Choroid plexus epithelial cell (primary cell): ENCODE data around the gene HIGD1A.

Source experiments
- DNase-seq: peaks from one replicate; pipeline ENCODE4 v3.0.0-alpha.2; 2010; ENCODE audit warnings: low read depth
- H3K4me3 ChIP-seq: 2 replicates; pipeline ENCODE4 v1.5.1; 2011; ENCODE audit warnings: low read depth, mild to moderate bottlenecking, control low read depth, low read length, moderate library complexity
- CTCF ChIP-seq: conservative IDR thresholded peaks from 2 replicates; pipeline ENCODE4 v1.5.1; 2011; ENCODE audit warnings: low read depth, mild to moderate bottlenecking, control low read depth, inconsistent platforms, low read length, moderate library complexity

Gene HIGD1A

GRCh38 chr3:42769477-42770131 lies 34.7 kb downstream of the HIGD1A start:
- TF ChIP-seq CTCF, result no peak
- DNase-seq, result no peak
- H3K4me3 ChIP-seq, result no peak overlapping the region

- H3K4me3 ChIP-seq, result no peak overlapping the region
- TF ChIP-seq CTCF, result no peak
- DNase-seq, result no peak
Measured at GRCh38 chr3:42764561-42765295, 39.6 kb downstream of the HIGD1A start.

- no peak for DNase-seq
- no peak overlapping the region for H3K4me3 ChIP-seq
- TF ChIP-seq CTCF, result no peak
Measured at GRCh38 chr3:42764115-42764514, 40.2 kb downstream of the HIGD1A start.

- no peak for TF ChIP-seq CTCF
- no peak overlapping the region for H3K4me3 ChIP-seq
- DNase-seq, result peak; percentile 76
Measured at GRCh38 chr3:42763021-42763420, 41.3 kb downstream of the HIGD1A start.

- TF ChIP-seq CTCF, result no peak
- no peak overlapping the region for H3K4me3 ChIP-seq
- no peak for DNase-seq
Measured at GRCh38 chr3:42762046-42762724, 42.1 kb downstream of the HIGD1A start.

- TF ChIP-seq CTCF, result no peak
- H3K4me3 ChIP-seq, result no peak overlapping the region
- DNase-seq, result no peak
Measured at GRCh38 chr3:42758126-42758525, 46.2 kb downstream of the HIGD1A start.
